Chondrocyte (in vitro differentiated cells): ENCODE measurements around the gene SPEG. TPM values are rescaled to one million over a fixed set of nuclear protein-coding genes. Genes with fewer than 3 reads are reported as not detected.
A peak's percentile ranks its signal among the peaks of the same experiment; 100 is the strongest.

Experiments used
- DNase-seq: peaks from one replicate; pipeline ENCODE4 v3.0.0; 2021; ENCODE audit warnings: mixed read lengths, low spot score
- H3K27ac Mint-ChIP-seq: one replicate; pipeline ENCODE4 v1.8.0; 2021; ENCODE audit warnings: mild to moderate bottlenecking, moderate library complexity, mixed read lengths; ENCODE audit not compliant: unreplicated experiment
- H3K27me3 Mint-ChIP-seq: 2 replicates; pipeline ENCODE4 v1.8.0; 2021; ENCODE audit warnings: low read depth, mixed read lengths
- H3K36me3 Mint-ChIP-seq: 2 replicates; pipeline ENCODE4 v1.8.0; 2021; ENCODE audit warnings: low read depth, mixed read lengths
- H3K4me1 Mint-ChIP-seq: 2 replicates; pipeline ENCODE4 v1.8.0; 2021; ENCODE audit warnings: low read depth, mild to moderate bottlenecking, mixed read lengths
- H3K4me3 Mint-ChIP-seq: one replicate; pipeline ENCODE4 v1.8.0; 2021; ENCODE audit warnings: mild to moderate bottlenecking, moderate library complexity, mixed read lengths; ENCODE audit not compliant: unreplicated experiment
- H3K9me3 Mint-ChIP-seq: 2 replicates; pipeline ENCODE4 v1.8.0; 2021; ENCODE audit warnings: low read depth, mixed read lengths
- CTCF ChIP-seq: fragments of 200-600 bp; sonication (generic); IDR thresholded peaks from 2 replicates; pipeline ENCODE4 v1.5.0; 2021; ENCODE audit warnings: antibody characterized with exemption, mild to moderate bottlenecking, moderate library complexity
- total RNA-seq: library from RNA; stranded (reverse); gene quantifications from 3 replicates; pipeline ENCODE4 v1.2.1, GENCODE V29; 2021

SPEG gene
- total RNA-seq, 1 donor from 2014 or later: 94.9 TPM

GRCh38 chr2:219509780-219510511 is 75.3 kb downstream of the SPEG start:
- Mint-ChIP-seq H3K36me3 (peaks cover 3% of the 10 kb centered on the region), H3K27me3 (peaks cover 32% of the 10 kb centered on the region), H3K27ac (peak overlapping the region; percentile 49), H3K9me3 (no peaks in the 10 kb centered on the region), H3K4me1 (peaks cover 22% of the 10 kb centered on the region), H3K4me3 (peak overlapping the region; percentile 69)
- DNase-seq: no peak
- peak; percentile 84 for TF ChIP-seq CTCF

GRCh38 chr2:219510512-219511135 is 76.0 kb downstream of the SPEG start:
- TF ChIP-seq CTCF: no peak

GRCh38 chr2:219511547-219512325 is 77.1 kb downstream of the SPEG start:
- H3K36me3 Mint-ChIP-seq: peaks cover under 1% of the 10 kb centered on the region
- no peak for TF ChIP-seq CTCF
- H3K27ac Mint-ChIP-seq: no peak overlapping the region
- H3K9me3 Mint-ChIP-seq: no peaks in the 10 kb centered on the region
- no peak overlapping the region for H3K4me3 Mint-ChIP-seq
- no peak for DNase-seq
- H3K27me3 Mint-ChIP-seq: peaks cover 49% of the 10 kb centered on the region
- H3K4me1 Mint-ChIP-seq: peaks cover 22% of the 10 kb centered on the region

More at GRCh38 chr2:219510512-219511135, 76.0 kb downstream of the SPEG start:
- H3K9me3 Mint-ChIP-seq: no peaks in the 10 kb centered on the region
- DNase-seq: no peak
- H3K27ac Mint-ChIP-seq: no peak overlapping the region
- peak overlapping the region; percentile 69 for H3K4me3 Mint-ChIP-seq
- peaks cover 22% of the 10 kb centered on the region for H3K4me1 Mint-ChIP-seq
- H3K27me3 Mint-ChIP-seq: peaks cover 38% of the 10 kb centered on the region
- H3K36me3 Mint-ChIP-seq: peaks cover 3% of the 10 kb centered on the region

- Mint-ChIP-seq H3K36me3 (no peaks in the 10 kb centered on the region), H3K4me3 (no peak overlapping the region)
Observed at GRCh38 chr2:219512524-219513216, 78.0 kb downstream of the SPEG start.

More at GRCh38 chr2:219512524-219513216, 78.0 kb downstream of the SPEG start:
- Mint-ChIP-seq H3K4me1 (peaks cover 26% of the 10 kb centered on the region), H3K27me3 (peaks cover 57% of the 10 kb centered on the region), H3K9me3 (no peaks in the 10 kb centered on the region), H3K27ac (no peak overlapping the region)
- DNase-seq: no peak
- no peak for TF ChIP-seq CTCF
